Testis (tissue), 3 donors: ENCODE measurements around the gene EPS15. TPM values are rescaled to one million over a fixed set of nuclear protein-coding genes. Genes with fewer than 3 reads are reported as not detected.

Experiments used
- DNase-seq: peaks from one replicate; pipeline ENCODE4 v3.0.0-alpha.2; 2019
- H3K27ac ChIP-seq, 2 donors: fragments of 200-600 bp; sonication (generic); one replicate each; pipeline ENCODE4 v1.5.1; 2019
- H3K27me3 ChIP-seq: fragments of 200-600 bp; sonication (generic); one replicate; pipeline ENCODE4 v1.5.1; 2019
- H3K36me3 ChIP-seq: fragments of 200-600 bp; sonication (generic); one replicate; pipeline ENCODE4 v1.5.1; 2017; ENCODE audit warnings: low read depth; ENCODE audit errors: missing control alignments
- H3K4me1 ChIP-seq: fragments of 200-600 bp; sonication (generic); one replicate; pipeline ENCODE4 v1.5.1; 2019
- H3K4me3 ChIP-seq, 2 donors: fragments of 200-600 bp; sonication (generic); one replicate each; pipeline ENCODE4 v1.5.1; 2017 to 2019
- H3K9me3 ChIP-seq: fragments of 200-600 bp; sonication (generic); one replicate; pipeline ENCODE4 v1.5.1; 2017
- CTCF ChIP-seq, 3 experiments: fragments of 450-650 bp in 2 of 3; fragments of 200-600 bp in 1 of 3; sonication (generic) in 1 of 3; IDR thresholded peaks; one replicate each; pipeline ENCODE4 v1.5.1; 2016 to 2019; ENCODE audit warnings: antibody characterized with exemption in 3 of 3, mild to moderate bottlenecking in 2 of 3, moderate library complexity in 1 of 3
- POLR2A ChIP-seq: fragments of 450-650 bp; IDR thresholded peaks from one replicate; pipeline ENCODE4 v1.6.1; 2017; ENCODE audit warnings: antibody characterized with exemption, mild to moderate bottlenecking, moderate library complexity
- WGBS, 2 donors: methylation state at CpG; one replicate each; pipeline ENCODE4 v1.1.5; 2018; 5-methylcytosine and 5-hydroxymethylcytosine counted together
- intact Hi-C: fragments of 100-400 bp; cut with DNase I; formaldehyde crosslinking; loops from one replicate; pipeline ENCODE4 v1.15.1; 2023; ENCODE audit warnings: low total_unique reads
- polyA plus RNA-seq: library from polyadenylated mRNA; stranded (reverse); fragments of 350-450 nt; fragmentation: Illumina TruSeq; extraction: RNeasy Lipid Tissue Mini Kit (QIAGEN cat#74804); gene quantifications from one replicate; pipeline ENCODE4 v1.2.3, GENCODE V29; 2014; ENCODE audit warnings: low read depth, low replicate concordance; ENCODE audit not compliant: insufficient read depth
- total RNA-seq, 2 donors: library from RNA; depleted of rRNA; stranded (reverse); fragments of >200 nt; gene quantifications; one replicate each; pipeline ENCODE4 v1.2.3, GENCODE V29; 2016

The EPS15 gene
- total and polyA plus RNA-seq, 3 donors from 2014 or later, result 77.2 to 127 (median 108) TPM

GRCh38 chr1:51349862-51350261 lies 169.2 kb downstream of the EPS15 start:
- DNase-seq, result no peak
- H3K9me3 ChIP-seq, result no peaks in the 10 kb centered on the region
- H3K27ac ChIP-seq, result no peak overlapping the region
- 85 to 96% methylated on average over 3 of the region's 3 CpGs for WGBS, 2 donors
- intact Hi-C loops, result no loop called here
- H3K27me3 ChIP-seq, result no peaks in the 10 kb centered on the region
- TF ChIP-seq POLR2A (no peak), CTCF (IDR thresholded peaks at IDR 0.05) (no peak)
- peaks cover 6% of the 10 kb centered on the region for H3K4me1 ChIP-seq
- H3K4me3 ChIP-seq, result no peak overlapping the region
- no peaks in the 10 kb centered on the region for H3K36me3 ChIP-seq

GRCh38 chr1:51348147-51348527 lies 170.9 kb downstream of the EPS15 start:
- no peak for TF ChIP-seq POLR2A
- TF ChIP-seq CTCF (IDR thresholded peaks at IDR 0.05), result no peak
- no peak for DNase-seq
- H3K4me3 ChIP-seq, result no peak overlapping the region
- H3K36me3 ChIP-seq, result no peaks in the 10 kb centered on the region
- intact Hi-C loops, result no loop called here
- H3K9me3 ChIP-seq, result no peaks in the 10 kb centered on the region
- no peaks in the 10 kb centered on the region for H3K27me3 ChIP-seq
- H3K27ac ChIP-seq, result no peak overlapping the region
- peaks cover 6% of the 10 kb centered on the region for H3K4me1 ChIP-seq

GRCh38 chr1:51347398-51348146 lies 171.5 kb downstream of the EPS15 start:
- Histone ChIP-seq H3K27ac (no peak overlapping the region), H3K4me1 (peaks cover 5% of the 10 kb centered on the region), H3K36me3 (no peaks in the 10 kb centered on the region), H3K27me3 (no peaks in the 10 kb centered on the region), H3K4me3 (no peak overlapping the region), H3K9me3 (no peaks in the 10 kb centered on the region)
- 83 to 86% methylated on average over 6 of the region's 6 CpGs for WGBS, 2 donors
- DNase-seq, result no peak
- no peak for TF ChIP-seq POLR2A
- no peak for TF ChIP-seq CTCF (IDR thresholded peaks at IDR 0.05)
- intact Hi-C loops, result no loop called here

- Histone ChIP-seq H3K9me3 (no peaks in the 10 kb centered on the region), H3K4me1 (no peaks in the 10 kb centered on the region), H3K4me3 (no peak overlapping the region), H3K27ac (no peak overlapping the region), H3K36me3 (no peaks in the 10 kb centered on the region), H3K27me3 (no peaks in the 10 kb centered on the region)
- 82 to 86% methylated on average over 6 to 7 of the region's 7 CpGs for WGBS, 2 donors
- intact Hi-C loops, result no loop called here
- DNase-seq, result no peak
- TF ChIP-seq CTCF (IDR thresholded peaks at IDR 0.05), result no peak
- no peak for TF ChIP-seq POLR2A
These were observed 172.8 kb downstream of the EPS15 start for GRCh38 chr1:51346086-51346942.
